ENCODE measurements around the gene BCR.

BCR gene

DNA sequence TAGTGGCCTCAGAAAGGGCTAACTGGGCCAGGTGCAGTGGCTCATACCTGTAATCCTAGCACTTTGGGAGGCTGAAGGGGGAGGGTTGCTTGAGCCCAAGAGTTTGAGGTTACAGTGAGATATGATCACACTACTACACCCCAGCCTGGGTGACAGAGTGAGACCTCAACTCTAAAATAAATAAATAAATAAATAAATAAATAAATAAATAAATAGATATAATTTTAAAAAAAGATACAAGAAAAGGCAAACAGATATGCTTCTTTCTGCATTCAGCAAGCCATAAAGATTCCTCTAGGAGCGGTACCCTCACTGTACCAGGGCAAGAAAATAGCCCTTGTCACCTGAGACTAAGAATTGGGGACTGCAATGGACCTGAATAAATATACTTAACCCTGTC lies 37.2 kb upstream of the BCR start:
- Histone ChIP-seq H3K9me3 (ENCODE audit: control insufficient read depth, low read length) (no peaks in the 10 kb centered on the region), H3K27me3 (ENCODE audit: control insufficient read depth, insufficient read depth, low read length) (no peaks in the 10 kb centered on the region), H3K4me3 (ENCODE audit: low read length) (no peak overlapping the region), H3K4me1 (ENCODE audit: control insufficient read depth, insufficient read depth, low read length) (peaks cover 36% of the 10 kb centered on the region), H3K36me3 (ENCODE audit: control insufficient read depth, insufficient read depth, low read length) (no peaks in the 10 kb centered on the region), H3K9ac (ENCODE audit: low read length) (no peak overlapping the region)

DNA sequence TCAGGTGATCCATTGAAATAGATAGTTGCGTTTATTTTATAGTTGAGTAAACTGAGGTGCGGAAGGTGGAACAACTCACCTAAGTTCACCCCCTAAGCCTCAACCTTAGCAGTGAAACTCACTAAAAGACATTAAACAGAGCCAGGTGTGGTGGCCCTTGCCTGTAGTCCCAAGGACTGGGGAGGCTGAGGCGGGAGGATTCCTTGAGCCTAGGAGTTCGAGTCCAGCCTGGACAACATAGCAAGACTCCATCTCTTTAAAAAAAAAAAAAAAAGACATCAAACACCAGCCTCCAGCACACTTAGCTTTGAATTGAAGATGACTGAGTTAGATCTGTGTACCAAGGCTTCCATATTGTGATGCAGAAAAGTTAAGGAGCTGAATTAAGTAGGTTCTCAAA lies 35.9 kb upstream of the BCR start:
- Histone ChIP-seq H3K9ac (ENCODE audit: low read length) (peak overlapping the region; percentile 50), H3K4me3 (ENCODE audit: low read length) (peak overlapping the region; percentile 45), H3K4me1 (ENCODE audit: control insufficient read depth, insufficient read depth, low read length) (peaks cover 39% of the 10 kb centered on the region), H3K9me3 (ENCODE audit: control insufficient read depth, low read length) (no peaks in the 10 kb centered on the region), H3K36me3 (ENCODE audit: control insufficient read depth, insufficient read depth, low read length) (no peaks in the 10 kb centered on the region), H3K27me3 (ENCODE audit: control insufficient read depth, insufficient read depth, low read length) (no peaks in the 10 kb centered on the region)

DNA sequence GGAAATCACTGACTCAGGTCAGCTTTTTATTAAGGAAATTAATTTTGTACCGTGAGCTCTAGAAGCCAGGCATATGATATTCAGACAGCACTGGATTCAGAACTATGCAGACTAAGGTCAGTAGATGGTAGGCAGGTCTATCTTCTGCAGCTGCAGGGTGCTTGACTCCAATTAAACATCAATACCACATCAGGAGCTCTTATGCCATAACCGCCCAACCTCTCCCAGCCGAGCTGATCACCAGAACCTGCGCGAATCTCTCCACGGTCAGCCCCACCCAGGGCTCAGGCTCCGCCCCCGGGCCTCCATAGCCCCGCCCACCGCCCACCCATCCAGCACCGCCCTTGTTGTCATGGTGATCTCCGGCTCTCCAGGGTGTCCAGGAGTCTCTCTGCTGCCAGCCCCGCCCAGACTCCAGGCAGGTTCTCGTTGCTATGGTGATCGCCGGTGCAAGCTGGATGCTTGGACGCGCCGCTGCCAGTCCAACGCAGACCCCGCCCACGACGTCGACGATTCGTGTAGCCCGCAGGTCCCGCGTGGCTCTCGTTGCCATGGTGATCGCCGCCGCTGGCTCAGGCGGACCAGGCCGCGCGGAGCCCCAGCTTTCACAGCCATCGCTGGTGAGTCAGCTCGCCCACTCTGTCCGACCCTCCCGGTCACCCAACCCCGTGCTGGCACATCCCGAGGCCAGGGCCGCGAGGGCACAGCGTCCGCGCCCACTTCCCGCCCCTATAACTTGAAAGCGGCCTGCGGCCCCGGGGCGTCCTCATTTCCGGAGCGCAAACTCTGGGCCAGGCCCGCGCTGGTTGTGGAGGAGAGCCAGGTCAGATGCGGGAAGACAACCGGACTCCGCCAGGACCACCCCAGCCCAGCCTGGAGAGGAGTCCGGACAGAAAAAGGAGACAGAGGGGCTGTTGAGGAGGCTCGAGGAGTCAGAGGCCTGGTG lies 35.1 kb upstream of the BCR start, which contains the start of gene RAB36:
Gene RAB36, plus strand, starts transcription at position 546 of the 946 bp plus-strand sequence. CDS start 1,140 bp downstream, outside the sequence.
- peak within 1 kb of the TSS; percentile 45 for H3K4me3 ChIP-seq (ENCODE audit: low read length)
- no peaks in the 10 kb centered on the region for H3K9me3 ChIP-seq (ENCODE audit: control insufficient read depth, low read length)
- H3K9ac ChIP-seq (ENCODE audit: low read length): peak within 1 kb of the TSS; percentile 62
- no peaks in the 10 kb centered on the region for H3K27me3 ChIP-seq (ENCODE audit: control insufficient read depth, insufficient read depth, low read length)
- H3K4me1 ChIP-seq (ENCODE audit: control insufficient read depth, insufficient read depth, low read length): peaks cover 39% of the 10 kb centered on the region
- H3K36me3 ChIP-seq (ENCODE audit: control insufficient read depth, insufficient read depth, low read length): no peaks in the 10 kb centered on the region

- Histone ChIP-seq H3K27me3 (ENCODE audit: control insufficient read depth, insufficient read depth, low read length) (no peaks in the 10 kb centered on the region), H3K9ac (ENCODE audit: low read length) (peak overlapping the region; percentile 62), H3K9me3 (ENCODE audit: control insufficient read depth, low read length) (no peaks in the 10 kb centered on the region), H3K4me1 (ENCODE audit: control insufficient read depth, insufficient read depth, low read length) (peaks cover 39% of the 10 kb centered on the region), H3K4me3 (ENCODE audit: low read length) (no peak overlapping the region), H3K36me3 (ENCODE audit: control insufficient read depth, insufficient read depth, low read length) (no peaks in the 10 kb centered on the region)
These were observed 34.3 kb upstream of the BCR start for GRCh38 chr22:23145878-23146470.

DNA sequence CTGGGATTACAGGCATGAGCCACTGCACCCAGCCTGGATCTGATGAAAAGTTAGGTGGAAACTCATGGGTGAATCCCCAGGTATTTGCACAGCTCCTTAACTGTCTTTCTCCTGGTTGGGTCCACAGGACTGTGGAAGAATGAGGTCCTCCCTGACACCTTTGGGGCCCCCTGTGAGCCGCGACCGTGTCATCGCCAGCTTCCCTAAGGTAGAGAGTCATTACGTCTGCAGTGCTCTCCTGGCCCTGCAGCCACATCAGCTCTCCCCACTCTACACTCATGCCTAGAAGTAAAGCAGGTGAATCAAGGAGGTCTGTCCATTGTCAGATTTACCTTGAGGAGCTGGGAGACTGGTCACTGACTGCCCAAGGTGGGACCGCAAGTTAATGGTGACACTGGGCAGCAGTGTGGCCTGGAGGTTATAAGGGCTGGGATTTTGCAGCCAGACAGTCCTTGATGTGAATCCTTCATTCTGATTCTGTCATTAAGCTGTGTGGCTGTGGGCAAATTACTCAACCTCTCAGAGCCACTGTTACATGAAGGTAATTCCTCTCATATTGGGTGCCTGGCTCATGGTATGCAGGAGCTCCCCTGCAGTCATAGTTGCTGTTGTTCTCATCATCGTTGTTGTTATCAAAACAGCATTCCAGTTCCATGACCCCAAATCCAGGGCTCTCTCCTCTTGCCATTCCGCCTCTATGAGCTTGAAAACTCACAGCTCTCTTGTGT lies 33.7 kb upstream of the BCR start:
- Histone ChIP-seq H3K4me1 (ENCODE audit: control insufficient read depth, insufficient read depth, low read length) (peaks cover 36% of the 10 kb centered on the region), H3K36me3 (ENCODE audit: control insufficient read depth, insufficient read depth, low read length) (no peaks in the 10 kb centered on the region), H3K4me3 (ENCODE audit: low read length) (no peak overlapping the region), H3K9ac (ENCODE audit: low read length) (no peak overlapping the region), H3K27me3 (ENCODE audit: control insufficient read depth, insufficient read depth, low read length) (no peaks in the 10 kb centered on the region), H3K9me3 (ENCODE audit: control insufficient read depth, low read length) (no peaks in the 10 kb centered on the region)

GRCh38 chr22:23147617-23148387 lies 32.5 kb upstream of the BCR start:
- Histone ChIP-seq H3K4me3 (ENCODE audit: low read length) (no peak overlapping the region), H3K4me1 (ENCODE audit: control insufficient read depth, insufficient read depth, low read length) (peaks cover 25% of the 10 kb centered on the region), H3K36me3 (ENCODE audit: control insufficient read depth, insufficient read depth, low read length) (no peaks in the 10 kb centered on the region), H3K9me3 (ENCODE audit: control insufficient read depth, low read length) (no peaks in the 10 kb centered on the region), H3K27me3 (ENCODE audit: control insufficient read depth, insufficient read depth, low read length) (no peaks in the 10 kb centered on the region), H3K9ac (ENCODE audit: low read length) (no peak overlapping the region)

GRCh38 chr22:23149743-23150238 lies 30.5 kb upstream of the BCR start:
- no peaks in the 10 kb centered on the region for H3K9me3 ChIP-seq (ENCODE audit: control insufficient read depth, low read length)
- H3K27me3 ChIP-seq (ENCODE audit: control insufficient read depth, insufficient read depth, low read length): no peaks in the 10 kb centered on the region
- no peaks in the 10 kb centered on the region for H3K36me3 ChIP-seq (ENCODE audit: control insufficient read depth, insufficient read depth, low read length)
- H3K4me1 ChIP-seq (ENCODE audit: control insufficient read depth, insufficient read depth, low read length): peaks cover 15% of the 10 kb centered on the region
- no peak overlapping the region for H3K4me3 ChIP-seq (ENCODE audit: low read length)
- H3K9ac ChIP-seq (ENCODE audit: low read length): no peak overlapping the region

DNA sequence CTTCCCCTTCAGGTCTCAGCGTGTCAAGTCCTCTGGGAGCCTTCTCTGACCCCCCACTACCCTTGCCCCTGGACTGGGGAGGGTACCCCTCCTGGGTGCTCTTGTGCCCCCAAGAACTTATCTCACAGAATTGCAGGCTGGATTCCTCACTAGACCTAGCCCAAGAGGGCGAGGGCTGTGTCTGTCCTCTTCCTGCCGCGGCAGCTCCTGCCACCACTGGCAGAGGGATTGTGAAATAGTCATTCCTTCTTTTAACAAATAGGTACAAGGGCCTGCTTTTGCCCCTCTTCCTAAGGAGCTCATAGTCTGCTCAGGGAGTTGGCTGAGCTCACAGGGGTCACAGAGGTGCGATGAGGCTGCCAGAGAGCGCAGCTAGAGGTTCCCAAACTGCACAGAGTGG lies 29.5 kb upstream of the BCR start:
- no peak overlapping the region for H3K4me3 ChIP-seq (ENCODE audit: low read length)

GRCh38 chr22:23151827-23152226 lies 28.5 kb upstream of the BCR start:
- H3K36me3 ChIP-seq (ENCODE audit: control insufficient read depth, insufficient read depth, low read length): no peaks in the 10 kb centered on the region
- no peaks in the 10 kb centered on the region for H3K9me3 ChIP-seq (ENCODE audit: control insufficient read depth, low read length)
- no peak overlapping the region for H3K4me3 ChIP-seq (ENCODE audit: low read length)
- peaks cover 7% of the 10 kb centered on the region for H3K4me1 ChIP-seq (ENCODE audit: control insufficient read depth, insufficient read depth, low read length)
- no peak overlapping the region for H3K9ac ChIP-seq (ENCODE audit: low read length)
- no peaks in the 10 kb centered on the region for H3K27me3 ChIP-seq (ENCODE audit: control insufficient read depth, insufficient read depth, low read length)

More for the DNA sequence above, 29.5 kb upstream of the BCR start:
- Histone ChIP-seq H3K9ac (ENCODE audit: low read length) (no peak overlapping the region), H3K4me1 (ENCODE audit: control insufficient read depth, insufficient read depth, low read length) (peaks cover 5% of the 10 kb centered on the region), H3K36me3 (ENCODE audit: control insufficient read depth, insufficient read depth, low read length) (no peaks in the 10 kb centered on the region), H3K9me3 (ENCODE audit: control insufficient read depth, low read length) (no peaks in the 10 kb centered on the region), H3K27me3 (ENCODE audit: control insufficient read depth, insufficient read depth, low read length) (no peaks in the 10 kb centered on the region)

- H3K36me3 ChIP-seq (ENCODE audit: control insufficient read depth, insufficient read depth, low read length): no peaks in the 10 kb centered on the region
These were observed 27.8 kb upstream of the BCR start for GRCh38 chr22:23152238-23153114.

GRCh38 chr22:23153994-23154393 lies 26.3 kb upstream of the BCR start:
- Histone ChIP-seq H3K36me3 (ENCODE audit: control insufficient read depth, insufficient read depth, low read length) (no peaks in the 10 kb centered on the region), H3K4me3 (ENCODE audit: low read length) (no peak overlapping the region), H3K27me3 (ENCODE audit: control insufficient read depth, insufficient read depth, low read length) (no peaks in the 10 kb centered on the region), H3K9me3 (ENCODE audit: control insufficient read depth, low read length) (no peaks in the 10 kb centered on the region), H3K4me1 (ENCODE audit: control insufficient read depth, insufficient read depth, low read length) (peaks cover 7% of the 10 kb centered on the region), H3K9ac (ENCODE audit: low read length) (no peak overlapping the region)

More at GRCh38 chr22:23152238-23153114, 27.8 kb upstream of the BCR start:
- H3K9me3 ChIP-seq (ENCODE audit: control insufficient read depth, low read length): no peaks in the 10 kb centered on the region
- no peak overlapping the region for H3K9ac ChIP-seq (ENCODE audit: low read length)
- H3K4me1 ChIP-seq (ENCODE audit: control insufficient read depth, insufficient read depth, low read length): peaks cover 11% of the 10 kb centered on the region
- H3K27me3 ChIP-seq (ENCODE audit: control insufficient read depth, insufficient read depth, low read length): no peaks in the 10 kb centered on the region
- H3K4me3 ChIP-seq (ENCODE audit: low read length): no peak overlapping the region
